GM18508 (cell line): ENCODE results near the gene CROT.

Experiments
- ATAC-seq: cut with Tn5 transposase; IDR thresholded peaks from one replicate; pipeline ENCODE4 v1.9.1; 2021; ENCODE audit warnings: moderate number of reproducible peaks; ENCODE audit not compliant: insufficient read depth, unreplicated experiment

The CROT gene

GRCh38 chr7:87413951-87414793 is 68.7 kb downstream of the CROT start:
- ATAC-seq = no peak

- ATAC-seq = no peak
These were observed 69.3 kb downstream of the CROT start for GRCh38 chr7:87414794-87415188.

- no peak for ATAC-seq
These were observed 71.5 kb downstream of the CROT start for GRCh38 chr7:87416682-87417587.

GRCh38 chr7:87420173-87420572 is 74.7 kb downstream of the CROT start:
- no peak for ATAC-seq

GRCh38 chr7:87424075-87424474 is 78.6 kb downstream of the CROT start:
- ATAC-seq = no peak

- no peak for ATAC-seq
These were observed 80.7 kb downstream of the CROT start for GRCh38 chr7:87426160-87426559.

GRCh38 chr7:87427288-87427687 is 81.8 kb downstream of the CROT start:
- ATAC-seq = no peak

GRCh38 chr7:87432536-87432935 is 87.1 kb downstream of the CROT start:
- ATAC-seq = no peak

GRCh38 chr7:87435546-87435945 is 90.1 kb downstream of the CROT start:
- ATAC-seq = no peak

GRCh38 chr7:87445897-87446296 is 100.4 kb downstream of the CROT start:
- ATAC-seq = peak; percentile 82

GRCh38 chr7:87447116-87447635 is 101.7 kb downstream of the CROT start:
- ATAC-seq = no peak

- ATAC-seq = no peak
These were observed 102.9 kb downstream of the CROT start for GRCh38 chr7:87448388-87448787.
